H1 (cell line): ENCODE measurements around the gene EIF4E2. TPM values are rescaled to one million over a fixed set of nuclear protein-coding genes. Genes with fewer than 3 reads are reported as not detected.

ENCODE experiments used
- CTCF ChIA-PET: fragments of 300-600 bp; sonication (Branson Sonifier 250); formaldehyde crosslinking; loops from one replicate; lab custom pipeline; 2021; ENCODE audit not compliant: partially characterized antibody; lab: Charles Lee
- POLR2A ChIA-PET: fragments of 300-600 bp; sonication (Branson Sonifier 250); formaldehyde crosslinking; loops from one replicate; lab custom pipeline; 2021; ENCODE audit warnings: inconsistent platforms; ENCODE audit not compliant: partially characterized antibody; lab: Charles Lee
- DNase-seq, 2 experiments: peaks; one replicate each; pipeline versions ENCODE4 v3.0.0 to v3.0.0-alpha.2; 2010 to 2022; ENCODE audit warnings: low spot score in 2 of 2, low read depth in 1 of 2, mixed read lengths in 1 of 2
- FAIRE-seq: peaks from 2 replicates; lab custom pipeline; 2011; peaks lifted over from hg19 to GRCh38; lab: Jason Lieb, UNC
- H2AFZ ChIP-seq: 2 replicates; pipeline ENCODE4 v1.8.1; 2012; ENCODE audit warnings: low read length, inconsistent platforms
- H2AK5ac ChIP-seq: 2 replicates; pipeline ENCODE4 v1.6.1; 2013; ENCODE audit warnings: low read depth, low read length
- H2BK120ac ChIP-seq: replicated peaks from 2 replicates; pipeline ENCODE3; 2013; ENCODE audit warnings: low read depth, low read length, inconsistent platforms
- H2BK12ac ChIP-seq: 2 replicates; pipeline ENCODE4 v1.6.1; 2013; ENCODE audit warnings: low read depth, low read length
- H2BK15ac ChIP-seq: 2 replicates; pipeline ENCODE4 v1.6.1; 2013; ENCODE audit warnings: low read length
- H2BK20ac ChIP-seq: 2 replicates; pipeline ENCODE4 v1.6.1; 2013; ENCODE audit warnings: low read length
- H2BK5ac ChIP-seq: 2 replicates; pipeline ENCODE4 v1.6.1; 2013; ENCODE audit warnings: low read depth, low read length
- H3K14ac ChIP-seq: 2 replicates; pipeline ENCODE4 v1.6.1; 2013; ENCODE audit warnings: inconsistent platforms; ENCODE audit not compliant: insufficient read length
- H3K18ac ChIP-seq: 2 replicates; pipeline ENCODE4 v1.6.1; 2013; ENCODE audit warnings: low read length; ENCODE audit errors: extremely low read depth
- H3K23ac ChIP-seq: 2 replicates; pipeline ENCODE4 v1.6.1; 2013; ENCODE audit warnings: inconsistent platforms; ENCODE audit not compliant: insufficient read length
- H3K23me2 ChIP-seq: 2 replicates; pipeline ENCODE4 v1.6.1; 2013; ENCODE audit warnings: low read depth, low read length
- H3K27ac ChIP-seq: 2 replicates; pipeline ENCODE4 v1.6.1; 2011; ENCODE audit warnings: low read depth, low read length, inconsistent platforms
- H3K27me3 ChIP-seq, 4 experiments: replicated peaks in 1 of 4; 1 replicate in 1 of 4; 2 replicates in 3 of 4; pipeline versions ENCODE4 v1.6.1 to v1.8.1; 2011 to 2013; ENCODE audit warnings: low read length in 3 of 4, mild to moderate bottlenecking in 3 of 4, inconsistent platforms in 2 of 4, mixed read lengths in 2 of 4, moderate library complexity in 1 of 4; ENCODE audit not compliant: control insufficient read depth in 3 of 4, insufficient read depth in 3 of 4; ENCODE audit errors: extremely low read depth in 1 of 4
- H3K36me3 ChIP-seq, 4 experiments: 2 replicates each; pipeline versions ENCODE4 v1.6.1 to v1.8.1; 2011 to 2013; ENCODE audit warnings: mild to moderate bottlenecking in 4 of 4, low read length in 3 of 4, moderate library complexity in 2 of 4, control low read depth in 1 of 4, inconsistent platforms in 1 of 4; ENCODE audit not compliant: insufficient read depth in 4 of 4, control insufficient read depth in 2 of 4
- H3K4ac ChIP-seq: replicated peaks from 2 replicates; pipeline ENCODE3; 2013; ENCODE audit warnings: low read length, low read depth, mixed read lengths, inconsistent platforms; ENCODE audit not compliant: insufficient read length
- H3K4me1 ChIP-seq, 4 experiments: replicated peaks in 1 of 4; 1 replicate in 1 of 4; 2 replicates in 3 of 4; pipeline versions ENCODE4 v1.6.1 to v1.8.1; 2011 to 2013; ENCODE audit warnings: low read length in 3 of 4, inconsistent platforms in 2 of 4, mixed read lengths in 1 of 4; ENCODE audit not compliant: insufficient read depth in 4 of 4, control insufficient read depth in 3 of 4
- H3K4me2 ChIP-seq, 2 experiments: 2 replicates each; pipeline versions ENCODE4 v1.6.1 to v1.8.1; 2011 to 2013; ENCODE audit warnings: low read depth in 2 of 2, low read length in 2 of 2, control low read depth in 1 of 2, inconsistent platforms in 1 of 2, mild to moderate bottlenecking in 1 of 2; ENCODE audit not compliant: insufficient read depth in 1 of 2
- H3K4me3 ChIP-seq, 4 experiments: fragments of 200-600, 300-600 bp in 1 of 4; sonication (generic), shearing (Covaris generic), sonication (Bioruptor Twin) in 1 of 4; 2 replicates each; pipeline versions ENCODE4 v1.5.1 to v1.8.1; 2011 to 2016; ENCODE audit warnings: low read length in 4 of 4, low read depth in 3 of 4, control low read depth in 2 of 4, inconsistent platforms in 2 of 4, mild to moderate bottlenecking in 2 of 4, mixed read lengths in 1 of 4, moderate library complexity in 1 of 4; ENCODE audit not compliant: insufficient read depth in 2 of 4; ENCODE audit errors: extremely low read depth in 1 of 4
- H3K56ac ChIP-seq: replicated peaks from 2 replicates; pipeline ENCODE3; 2013; ENCODE audit warnings: low read depth, mild to moderate bottlenecking, mixed read lengths, low read length, inconsistent platforms; ENCODE audit not compliant: insufficient read length
- H3K79me1 ChIP-seq: 2 replicates; pipeline ENCODE4 v1.6.1; 2013; ENCODE audit warnings: low read depth, low read length, control low read depth
- H3K79me2 ChIP-seq, 2 experiments: 2 replicates each; pipeline versions ENCODE4 v1.6.1 to v1.8.1; 2012 to 2013; ENCODE audit warnings: low read length in 2 of 2, mild to moderate bottlenecking in 2 of 2, inconsistent platforms in 1 of 2; ENCODE audit not compliant: insufficient read depth in 2 of 2, control insufficient read depth in 1 of 2
- H3K9ac ChIP-seq, 4 experiments: replicated peaks in 1 of 4; 1 replicate in 1 of 4; 2 replicates in 3 of 4; pipeline versions ENCODE4 v1.6.1 to v1.8.1; 2011 to 2013; ENCODE audit warnings: low read depth in 3 of 4, low read length in 3 of 4, control low read depth in 2 of 4, mild to moderate bottlenecking in 2 of 4, moderate library complexity in 2 of 4, inconsistent platforms in 1 of 4; ENCODE audit errors: extremely low read depth in 1 of 4
- H3K9me3 ChIP-seq, 2 experiments: 2 replicates each; pipeline versions ENCODE4 v1.6.1 to v1.8.1; 2012 to 2013; ENCODE audit warnings: mild to moderate bottlenecking in 2 of 2, moderate library complexity in 2 of 2, control low read depth in 1 of 2, inconsistent platforms in 1 of 2, low read depth in 1 of 2, low read length in 1 of 2, mixed read lengths in 1 of 2; ENCODE audit not compliant: insufficient read depth in 2 of 2
- H4K20me1 ChIP-seq, 2 experiments: replicated peaks in 1 of 2; 2 replicates each; pipeline versions ENCODE3 to v1.8.1; 2011 to 2013; ENCODE audit warnings: inconsistent platforms in 2 of 2, low read length in 2 of 2, mild to moderate bottlenecking in 1 of 2; ENCODE audit not compliant: insufficient read depth in 2 of 2, control insufficient read depth in 1 of 2
- H4K5ac ChIP-seq: 2 replicates; pipeline ENCODE4 v1.6.1; 2013; ENCODE audit warnings: low read length, low read depth, mixed read lengths, inconsistent platforms; ENCODE audit not compliant: insufficient read length
- H4K8ac ChIP-seq: 2 replicates; pipeline ENCODE4 v1.8.0; 2013; ENCODE audit warnings: mild to moderate bottlenecking, moderate library complexity, low read length, inconsistent platforms; ENCODE audit not compliant: insufficient read depth; ENCODE audit errors: extremely low read depth
- H4K91ac ChIP-seq: replicated peaks from 2 replicates; pipeline ENCODE3; 2013; ENCODE audit warnings: low read length, mixed read lengths, inconsistent platforms; ENCODE audit not compliant: insufficient read length
- CEBPB ChIP-seq: IDR thresholded peaks from 2 replicates; pipeline ENCODE4 v1.6.1; 2012; ENCODE audit warnings: low read depth, low read length
- JUND ChIP-seq: IDR thresholded peaks from 2 replicates; pipeline ENCODE4 v1.6.1; 2011; ENCODE audit warnings: mild to moderate bottlenecking, improper control_type of control experiment, low read length
- PHF8 ChIP-seq: fragments of 200-600 bp; sonication (generic); conservative IDR thresholded peaks from 2 replicates; pipeline ENCODE4 v1.7.1; 2012; ENCODE audit warnings: low read depth, mild to moderate bottlenecking, inconsistent platforms, low read length, moderate library complexity
- RAD21 ChIP-seq, 2 experiments: IDR thresholded peaks in 1 of 2; conservative IDR thresholded peaks in 1 of 2; 2 replicates each; pipeline ENCODE4 v1.6.1; 2011; ENCODE audit warnings: low read depth in 2 of 2, low read length in 2 of 2, improper control_type of control experiment in 1 of 2, inconsistent platforms in 1 of 2, mild to moderate bottlenecking in 1 of 2, moderate library complexity in 1 of 2
- RBBP5 ChIP-seq: IDR thresholded peaks from 2 replicates; pipeline ENCODE4 v1.7.1; 2012; ENCODE audit warnings: low read depth, mild to moderate bottlenecking, inconsistent platforms, low read length, moderate library complexity, borderline replicate concordance
- RNF2 ChIP-seq: fragments of 200-900, 300-1000 bp; sonication (generic); IDR thresholded peaks from 2 replicates; pipeline ENCODE4 v1.7.1; 2016; ENCODE audit warnings: borderline replicate concordance, low read depth, mild to moderate bottlenecking, antibody characterized with exemption, low read length; ENCODE audit not compliant: poor library complexity, severe bottlenecking; ENCODE audit errors: missing control alignments
- WGBS, 2 experiments: shearing (Covaris generic) in 1 of 2; methylation state at CpG; one replicate each; pipeline versions ENCODE4 v1.1.6 to v1.1.7; 2013 to 2015; ENCODE audit warnings: low lambda C conversion rate in 2 of 2, mixed read lengths in 2 of 2, inconsistent platforms in 1 of 2, low coverage in 1 of 2, missing lambda C conversion rate in 1 of 2; ENCODE audit not compliant: insufficient replicate concordance in 2 of 2, insufficient coverage in 1 of 2, insufficient read length in 1 of 2; ENCODE audit errors: extremely low coverage in 1 of 2, missing lambda C conversion rate in 1 of 2; 5-methylcytosine and 5-hydroxymethylcytosine counted together
- polyA plus RNA-seq, 7 experiments: library from polyadenylated mRNA; depleted of rRNA in 3 of 7; stranded (reverse) in 5 of 7; unstranded in 2 of 7; fragments of >200 nt in 5 of 7; fragments of 200-250 nt in 2 of 7; gene quantifications; 1 replicate in 5 of 7; 2 replicates in 1 of 7; 4 replicates in 1 of 7; pipeline versions ENCODE4 v1.2.1 to v1.2.3, GENCODE V29; 2011 to 2013; ENCODE audit warnings: missing spikeins in 2 of 7, mixed read lengths in 2 of 7
- total RNA-seq: library from RNA; stranded (reverse); fragmentation: NEBNext Ultra II Directional; extraction: Animal tissue kit (Norgen Biotek cat#: 25700); gene quantifications from 2 replicates; pipeline ENCODE4 v1.2.1, GENCODE V29; 2021

Gene EIF4E2
- total and polyA plus RNA-seq, 2 of the 8 experiments (the other 6 are each of a cell fraction or from before 2014, with no cell fraction given) = 39.4 to 114 TPM

DNA sequence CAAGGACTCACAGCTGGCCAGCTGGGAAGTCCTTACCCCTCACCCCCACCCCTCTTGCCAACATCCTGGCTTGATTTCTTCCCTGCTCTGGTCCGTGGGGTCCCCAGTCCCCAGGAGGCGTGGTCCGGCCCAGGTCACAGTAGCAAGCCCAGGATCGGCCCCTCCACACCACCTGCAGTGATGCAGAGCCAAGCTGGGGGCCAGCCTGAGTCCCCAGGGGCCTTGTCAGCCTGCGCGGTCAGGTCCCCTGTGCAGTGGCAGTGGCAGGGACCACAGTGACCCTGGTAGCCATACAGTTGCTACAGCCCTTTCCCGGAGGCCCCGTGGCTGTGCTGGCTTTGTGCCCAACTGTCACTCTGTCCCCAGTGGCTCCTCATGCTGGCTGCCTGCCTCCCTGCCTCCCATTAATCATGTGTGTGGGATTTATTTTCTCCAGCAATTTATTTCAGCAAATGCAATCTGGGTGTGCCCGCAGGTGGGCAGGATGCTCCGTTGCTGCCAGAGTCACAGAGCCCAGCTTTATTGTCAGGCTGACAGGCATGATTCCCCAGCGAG, 39.1 kb upstream of the EIF4E2 start:
- no peak overlapping the region for H4K5ac ChIP-seq
- no peak overlapping the region for H2BK120ac ChIP-seq
- no peak for FAIRE-seq
- no peaks in the 10 kb centered on the region for H3K36me3 ChIP-seq
- no peak overlapping the region for H3K9ac ChIP-seq
- no peak overlapping the region for H3K27ac ChIP-seq
- POLR2A ChIA-PET = interaction anchor here (0.8 to 1.4 kb wide), 4 partner anchors 10 to 94 kb away, joined by 3 to 4 read pairs (median 4); no protein-coding TSS in a partner anchor
- H3K56ac ChIP-seq = no peak overlapping the region
- no peak overlapping the region for H2AK5ac ChIP-seq
- peaks cover 0 to 10% (median 3%) of the 10 kb centered on the region in 4 experiments; a peak in 2 of 7 replicates for H3K4me1 ChIP-seq
- H3K4ac ChIP-seq = no peak overlapping the region
- no peak overlapping the region for H2BK20ac ChIP-seq
- H3K27me3 ChIP-seq = peaks cover 0 to 10% (median 4%) of the 10 kb centered on the region in 4 experiments; a peak in 3 of 7 replicates
- H4K8ac ChIP-seq = peak overlapping the region; percentile 12; the same call in 1 of the 2 replicates
- peak overlapping the region; percentile 72; the same call in 1 of the 2 replicates for H2BK15ac ChIP-seq
- no peak for DNase-seq
- TF ChIP-seq CEBPB (no peak), PHF8 (no peak), RBBP5 (no peak), RNF2 (no peak), RAD21 (IDR thresholded peaks at IDR 0.05 in 1 of 2, conservative IDR thresholded peaks at IDR 0.05 in 1 of 2; ENCODE audit: low read depth in 2 of 2, low read length in 2 of 2) (no peak), JUND (no peak)
- H3K79me2 ChIP-seq = no peaks in the 10 kb centered on the region
- H3K79me1 ChIP-seq = no peaks in the 10 kb centered on the region
- H3K23ac ChIP-seq = no peak overlapping the region
- H3K4me3 ChIP-seq = no peak overlapping the region
- no peak overlapping the region for H3K4me2 ChIP-seq
- H3K14ac ChIP-seq = no peak overlapping the region
- H2BK5ac ChIP-seq = no peak overlapping the region
- no peak overlapping the region for H4K91ac ChIP-seq
- H3K23me2 ChIP-seq = peaks cover 2% of the 10 kb centered on the region; the same call in 1 of the 2 replicates
- CTCF ChIA-PET = interaction anchor here (0.8 to 10.8 kb wide), 6 partner anchors 11 to 149 kb away, joined by 3 to 176 read pairs (median 5); partner anchors contain the start of genes CHRND and PRSS56
- no peak overlapping the region for H3K18ac ChIP-seq
- no peak overlapping the region for H2AFZ ChIP-seq
- no peaks in the 10 kb centered on the region for H3K9me3 ChIP-seq
- H4K20me1 ChIP-seq = no peaks in the 10 kb centered on the region
- no peak overlapping the region for H2BK12ac ChIP-seq
- WGBS, 2 experiments = 86% methylated on average over 11 of the region's 11 CpGs; no CpG with 5 or more reads in 1 of the 2 experiments
